HG03520 (cell line): ENCODE data around the gene CEACAM20.
"Not testable (repeated sequence)": the region's sequence is repeated elsewhere in the genome, so short reads cannot be mapped to it uniquely, and the experiment has no call there.

Experiments used
- ATAC-seq: cut with Tn5 transposase; IDR thresholded peaks from one replicate; pipeline ENCODE4 v1.9.1; 2021; ENCODE audit warnings: mild to moderate bottlenecking, moderate library complexity; ENCODE audit not compliant: unreplicated experiment

CEACAM20 gene

DNA sequence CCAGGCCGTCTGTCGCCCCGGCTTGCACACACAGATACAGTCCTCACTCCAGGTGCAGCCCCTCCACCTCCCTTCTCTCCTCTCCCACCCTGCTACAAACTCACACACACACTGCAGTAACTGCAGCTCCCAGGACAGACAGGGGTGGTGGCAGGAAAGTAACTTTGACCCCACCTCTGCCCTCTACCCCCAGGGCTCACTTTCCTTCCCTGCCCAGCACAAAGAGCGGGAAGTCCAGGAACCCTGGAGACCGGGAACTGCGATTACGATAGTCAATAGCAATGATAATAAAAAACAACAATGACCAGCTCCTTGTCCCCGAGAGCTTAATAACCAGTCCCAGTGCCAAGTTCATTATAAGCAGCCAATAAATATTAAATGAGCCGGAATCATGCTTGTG, at the start of gene CEACAM20:
Gene CEACAM20 (minus strand): TSS at position 140 of the 400 bp plus-strand sequence. CDS start 166 bp downstream, outside the sequence.
- no peak for ATAC-seq

DNA sequence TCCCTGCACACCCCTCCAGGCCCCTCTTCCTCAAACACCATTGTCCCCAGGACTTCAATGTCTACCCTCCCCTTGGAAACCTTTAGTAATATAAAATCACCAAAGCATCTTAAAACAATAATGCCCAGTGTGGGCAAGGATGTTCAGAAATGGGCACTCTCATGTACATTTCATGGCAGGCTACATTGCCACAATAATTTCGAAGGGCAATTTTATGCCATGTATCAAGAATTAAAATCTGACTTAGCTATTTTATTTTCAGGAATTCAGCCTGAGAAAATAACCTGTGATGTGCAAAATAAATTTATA, 48.0 kb upstream of the CEACAM20 start:
- ATAC-seq: no peak

DNA sequence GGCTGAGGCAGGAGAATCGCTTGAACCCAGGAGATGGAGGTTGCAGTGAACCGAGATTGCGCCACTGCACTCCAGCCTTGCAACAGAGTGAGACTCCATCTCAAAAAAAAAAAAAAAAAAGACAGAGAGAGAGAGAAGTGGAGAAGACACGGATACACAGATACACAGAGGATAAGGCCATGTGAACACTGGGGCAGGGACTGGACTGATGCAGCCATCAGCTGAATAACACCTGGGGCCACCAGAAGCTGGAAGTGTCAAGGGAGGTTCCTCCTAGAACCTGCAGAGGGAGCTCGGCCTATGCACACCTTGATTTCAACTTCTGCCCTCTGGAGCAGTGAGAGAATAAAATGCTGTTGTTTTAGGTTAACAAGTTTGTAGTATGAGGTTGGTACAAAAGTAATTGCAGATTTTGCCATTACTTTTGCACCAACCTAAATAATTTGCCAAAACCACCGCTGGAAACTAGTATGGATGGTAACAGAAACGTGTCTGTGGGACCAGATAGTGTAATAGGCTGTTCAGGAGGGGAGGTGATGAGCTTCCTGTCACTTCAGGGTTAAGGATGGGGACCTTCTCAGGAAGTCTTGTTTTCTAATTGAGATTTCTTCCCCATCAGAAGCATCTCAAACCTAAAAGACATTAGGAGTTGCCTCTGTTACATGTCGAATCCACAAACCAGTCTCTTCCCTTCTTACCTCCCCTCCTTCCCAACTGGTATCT, 47.5 kb upstream of the CEACAM20 start:
- no peak for ATAC-seq

DNA sequence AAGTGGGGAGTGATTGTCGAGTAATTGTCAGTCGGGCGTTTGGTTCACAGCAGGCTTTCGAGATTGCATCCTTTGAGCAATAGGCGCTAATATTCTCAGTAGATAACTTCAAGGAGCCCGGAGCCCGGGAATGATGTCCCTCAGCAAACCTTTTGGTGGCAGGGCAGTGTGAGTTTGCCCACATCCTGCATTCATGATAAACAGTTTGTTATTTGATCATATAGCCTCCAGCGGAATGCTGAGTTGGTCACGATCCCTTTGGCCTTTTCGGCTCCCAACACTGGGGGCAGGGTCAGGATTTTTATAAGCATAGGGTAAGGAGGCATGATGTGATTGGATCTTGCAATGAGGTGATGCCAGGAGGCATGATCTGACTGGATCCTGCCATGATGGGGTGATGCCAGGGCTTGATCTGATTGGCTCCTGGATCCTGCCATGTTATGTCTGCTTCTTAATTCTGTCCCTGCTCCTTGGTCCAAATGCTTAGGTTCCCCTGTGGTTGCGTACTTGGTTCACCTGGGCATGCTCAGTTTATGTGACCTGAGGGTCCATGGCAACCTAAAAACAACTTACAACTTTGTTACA, 45.7 kb upstream of the CEACAM20 start:
- no peak for ATAC-seq

DNA sequence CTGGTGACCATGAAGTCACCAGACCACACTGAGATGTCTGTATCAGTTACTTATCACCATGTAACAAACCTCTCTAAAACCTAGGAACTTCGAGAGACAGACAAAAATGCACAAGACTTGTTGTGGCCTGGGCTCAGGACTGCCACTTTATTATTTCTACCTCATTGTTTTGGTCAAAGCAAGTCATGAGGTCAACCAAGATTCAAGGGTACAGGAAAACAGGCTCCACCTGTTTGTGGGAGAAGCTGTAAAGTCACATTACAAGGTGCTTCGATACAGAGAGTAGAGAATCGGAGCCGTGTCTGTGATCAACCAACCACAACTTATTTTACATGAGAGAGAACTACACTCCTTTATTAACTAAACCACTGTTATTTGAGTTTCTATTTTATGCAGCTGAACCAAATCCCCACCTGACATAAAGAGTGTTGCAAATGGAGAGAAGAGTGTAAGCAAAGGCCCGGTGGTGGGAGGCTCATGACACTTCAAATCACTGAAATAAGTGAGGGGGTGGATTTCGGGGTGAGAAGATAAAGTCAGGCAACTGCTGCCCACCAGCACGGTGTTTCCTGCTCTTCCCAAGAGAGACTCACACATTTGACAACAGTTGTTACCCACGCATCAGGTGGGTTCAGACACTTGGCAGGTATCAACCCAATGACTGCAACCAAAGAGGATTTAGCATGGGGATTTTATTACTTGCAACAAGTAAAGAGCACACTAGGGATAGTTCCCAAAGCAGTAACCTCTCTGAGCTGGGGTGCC, 44.9 kb upstream of the CEACAM20 start:
- no peak for ATAC-seq

DNA sequence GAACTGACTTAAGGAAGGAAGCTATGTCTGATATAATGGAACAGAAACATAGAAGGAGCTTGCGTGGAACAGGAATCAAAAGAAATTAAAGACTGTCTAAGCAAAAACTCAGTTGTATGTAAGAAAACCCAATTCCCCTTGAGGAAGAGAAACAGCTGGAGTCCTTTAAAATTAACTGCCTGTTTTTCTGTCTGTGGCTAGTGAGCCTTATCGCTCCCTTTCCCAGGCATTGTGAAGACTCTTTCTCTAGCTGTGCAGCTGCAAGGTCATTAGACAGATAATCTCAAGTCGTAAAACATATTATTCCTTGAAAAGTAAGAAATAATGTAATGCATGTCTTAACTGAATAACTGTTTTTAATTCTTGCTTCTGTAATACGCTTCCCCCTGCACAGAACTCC, 44.2 kb upstream of the CEACAM20 start:
- ATAC-seq: no peak

DNA sequence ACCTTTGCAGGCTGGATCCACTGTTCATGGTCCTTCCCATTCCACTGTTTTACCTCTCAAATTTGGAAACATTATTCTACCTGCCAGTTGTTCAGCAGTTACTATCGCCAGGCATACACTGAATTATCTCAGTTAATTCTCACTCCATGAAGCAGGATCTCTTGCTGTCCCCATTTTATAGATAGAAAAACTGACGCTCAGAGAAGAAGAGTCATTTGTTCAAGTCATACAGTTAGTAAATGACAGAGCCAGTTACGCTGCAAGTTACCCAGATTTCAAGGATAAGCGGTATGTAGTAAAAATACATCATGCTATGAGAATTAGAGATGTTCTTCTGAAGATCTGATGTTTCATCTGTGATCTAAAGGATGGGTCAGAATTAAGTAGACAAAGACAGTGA, 43.7 kb upstream of the CEACAM20 start:
- no peak for ATAC-seq

DNA sequence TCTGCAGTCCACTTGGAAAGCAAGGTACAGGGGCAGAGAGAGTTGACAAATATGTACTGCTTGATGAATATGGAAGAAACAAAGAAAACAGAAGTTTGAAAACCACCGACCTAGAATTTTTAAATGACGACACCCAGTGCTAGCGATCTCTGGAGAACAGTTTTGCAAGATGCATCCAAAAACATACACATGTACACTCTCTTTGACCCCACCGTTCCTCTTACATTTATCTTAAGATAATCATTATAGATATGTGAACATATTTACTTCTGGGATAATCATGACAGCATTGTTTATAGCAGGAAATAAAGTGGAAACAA, 43.1 kb upstream of the CEACAM20 start:
- no peak for ATAC-seq

DNA sequence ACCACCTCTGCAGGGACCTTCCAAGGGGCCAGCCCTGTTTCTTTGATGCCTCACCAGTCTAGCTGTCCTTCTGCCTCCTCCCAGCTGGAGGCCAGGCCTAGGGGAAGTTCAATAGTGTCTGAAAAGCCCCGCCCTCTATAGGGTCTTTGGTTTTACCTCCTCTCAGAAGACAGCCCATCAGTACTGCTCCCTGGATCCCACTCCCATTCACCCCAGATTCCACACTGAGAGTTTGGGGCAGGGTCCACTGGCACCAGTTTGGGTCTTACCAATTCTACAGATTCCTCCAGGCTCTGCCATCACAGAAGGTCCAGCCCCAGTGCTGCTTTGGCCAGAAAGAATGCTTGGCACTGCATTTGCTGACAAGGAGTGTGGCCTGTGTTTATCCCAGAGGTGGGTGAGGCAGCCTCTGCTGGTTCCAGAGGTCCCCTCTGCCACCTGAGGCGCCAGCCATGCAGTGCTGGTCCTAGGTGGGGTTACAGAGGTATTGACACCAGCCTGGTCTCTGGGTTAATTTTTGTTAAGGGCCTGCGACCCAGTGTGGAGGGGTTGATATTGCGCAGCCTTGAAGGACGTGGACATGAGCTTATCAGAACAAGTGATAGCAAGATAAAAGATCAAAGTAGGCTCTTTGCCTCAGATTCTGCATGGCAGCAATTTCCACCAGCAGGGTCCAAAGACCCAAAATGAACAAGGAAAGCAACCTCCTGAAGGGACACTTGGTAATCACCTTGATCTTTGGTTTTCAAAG, 42.5 kb upstream of the CEACAM20 start:
- ATAC-seq: no peak

DNA sequence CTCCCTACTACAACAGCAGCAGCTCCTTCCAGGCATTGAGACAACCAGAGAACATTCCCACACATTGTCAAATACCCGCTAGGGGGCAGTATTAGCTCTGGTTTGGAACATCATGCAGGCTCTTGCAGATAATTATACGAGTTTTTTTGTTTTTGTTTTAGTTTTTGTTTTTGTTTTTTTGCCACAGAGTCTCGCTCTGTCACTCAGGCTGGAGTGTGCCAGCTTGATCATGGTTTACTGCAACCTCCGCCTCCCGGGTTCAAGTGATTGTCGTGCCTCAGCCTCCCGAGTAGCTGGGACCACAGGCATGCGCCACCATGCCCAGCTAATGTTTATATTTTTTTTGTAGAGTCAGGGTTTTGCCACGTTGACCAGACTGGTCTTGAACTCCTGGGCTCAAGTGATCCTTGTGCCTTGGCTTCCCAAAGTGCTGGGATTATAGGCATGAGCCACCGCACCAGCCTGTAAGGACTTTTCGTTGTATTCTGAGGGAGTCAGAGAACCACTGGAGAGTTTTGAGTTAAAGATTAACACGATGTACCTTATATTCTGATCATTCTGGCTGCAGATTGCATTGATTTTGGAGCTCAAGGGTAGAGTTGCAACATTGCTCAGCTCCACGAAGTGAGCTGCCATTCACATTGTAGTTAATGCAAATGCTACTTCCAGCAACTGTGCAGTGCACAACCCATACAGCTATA, 41.7 kb upstream of the CEACAM20 start:
- no peak for ATAC-seq

DNA sequence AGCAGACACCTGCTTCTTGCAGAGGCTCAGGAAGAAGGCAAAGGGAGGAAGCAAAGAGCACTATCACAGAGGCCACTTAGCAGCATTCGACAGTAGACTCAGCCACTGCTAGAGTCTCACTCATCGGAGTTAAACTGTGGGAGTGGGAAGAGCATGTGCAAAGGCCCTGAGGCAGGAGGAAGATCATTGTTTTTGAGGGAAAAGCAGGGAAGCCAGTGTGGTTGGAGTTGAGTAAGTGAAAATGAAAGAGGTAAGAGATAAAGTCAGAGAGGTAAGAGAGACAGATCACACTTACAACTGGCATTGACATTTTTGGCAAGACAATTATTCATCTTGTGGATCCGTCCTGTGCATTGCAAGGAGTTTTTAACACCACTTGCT, 41.1 kb upstream of the CEACAM20 start:
- no peak for ATAC-seq

DNA sequence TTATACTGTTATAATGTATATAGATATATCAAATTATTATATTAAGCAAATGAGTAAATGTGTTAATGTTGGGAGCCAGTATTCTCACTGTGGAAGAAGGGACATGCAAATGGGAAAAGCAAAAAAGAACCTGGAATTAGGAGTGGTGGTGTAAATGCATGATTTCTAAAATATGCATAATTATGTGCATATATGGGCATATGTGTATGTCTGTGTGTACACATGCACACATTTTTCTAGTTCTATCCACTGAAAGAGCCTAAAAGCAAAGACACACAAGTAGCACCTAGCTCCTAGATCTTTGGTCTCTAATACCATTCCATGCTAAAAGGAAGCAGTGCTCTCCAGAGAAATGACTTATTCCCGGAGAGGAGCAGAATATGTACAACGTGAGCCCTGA, 38.3 kb upstream of the CEACAM20 start:
- no peak for ATAC-seq

DNA sequence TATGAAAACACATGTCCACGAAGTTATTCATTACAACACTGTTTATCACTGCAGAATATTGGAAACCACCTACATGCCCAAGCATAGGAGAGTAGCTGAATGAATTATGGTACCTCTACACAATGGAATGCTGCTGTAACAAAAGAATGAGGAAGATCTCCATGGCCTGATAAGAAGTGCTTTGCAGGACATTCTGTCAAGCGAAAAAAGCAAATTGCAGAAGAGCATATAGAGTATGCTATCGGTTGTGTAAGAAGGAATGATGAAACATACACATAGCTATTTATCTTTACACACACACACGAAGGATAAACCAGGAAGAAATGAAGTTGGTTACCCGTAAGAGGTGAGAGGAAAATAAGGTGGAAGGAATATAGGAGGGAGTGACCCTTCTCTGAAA, 37.5 kb upstream of the CEACAM20 start:
- ATAC-seq: no peak

DNA sequence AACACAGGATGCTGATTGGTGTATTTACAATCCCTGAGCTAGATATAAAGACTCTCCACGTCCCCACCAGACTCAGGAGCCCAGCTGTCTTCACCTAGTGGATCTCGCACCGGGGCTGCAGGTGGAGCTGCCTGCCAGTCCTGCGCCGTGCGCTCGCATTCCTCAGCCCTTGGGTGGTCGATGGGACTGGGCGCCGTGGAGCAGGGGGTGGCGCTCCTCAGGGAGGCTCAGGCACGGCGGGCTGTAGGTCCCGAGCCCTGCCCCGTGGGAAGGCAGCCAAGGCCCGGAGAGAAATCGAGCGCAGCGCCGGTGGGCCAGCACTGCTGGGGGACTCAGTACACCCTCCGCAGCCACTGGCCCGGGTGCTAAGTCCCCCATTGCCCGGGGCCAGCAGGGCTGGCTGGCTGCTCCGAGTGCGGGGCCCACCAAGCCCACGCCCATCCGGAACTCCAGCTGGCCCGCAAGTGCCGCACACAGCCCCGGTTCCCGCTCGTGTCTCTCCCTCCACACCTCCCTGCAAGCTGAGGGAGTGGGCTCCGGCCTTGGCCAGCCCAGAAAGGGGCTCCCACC, 33.7 kb upstream of the CEACAM20 start:
- ATAC-seq: not testable (repeated sequence)

DNA sequence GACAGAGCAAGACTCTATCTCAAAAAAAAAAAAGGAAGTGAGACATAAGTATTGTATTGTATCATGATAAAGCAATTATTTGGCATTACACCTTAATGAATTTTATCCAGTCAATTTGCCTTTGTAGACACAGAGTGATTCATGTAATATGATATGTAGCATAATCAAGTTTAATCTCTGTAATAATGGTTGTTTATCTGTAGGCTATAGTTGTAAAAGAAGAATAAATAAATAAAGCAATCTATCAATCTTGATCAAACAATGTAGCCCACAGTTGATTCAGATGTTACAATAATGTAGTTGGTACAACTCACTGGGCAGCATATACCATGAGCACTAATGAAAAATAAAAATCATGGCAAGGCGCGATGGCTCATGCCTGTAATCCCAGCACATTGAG, 28.5 kb upstream of the CEACAM20 start:
- ATAC-seq: no peak

DNA sequence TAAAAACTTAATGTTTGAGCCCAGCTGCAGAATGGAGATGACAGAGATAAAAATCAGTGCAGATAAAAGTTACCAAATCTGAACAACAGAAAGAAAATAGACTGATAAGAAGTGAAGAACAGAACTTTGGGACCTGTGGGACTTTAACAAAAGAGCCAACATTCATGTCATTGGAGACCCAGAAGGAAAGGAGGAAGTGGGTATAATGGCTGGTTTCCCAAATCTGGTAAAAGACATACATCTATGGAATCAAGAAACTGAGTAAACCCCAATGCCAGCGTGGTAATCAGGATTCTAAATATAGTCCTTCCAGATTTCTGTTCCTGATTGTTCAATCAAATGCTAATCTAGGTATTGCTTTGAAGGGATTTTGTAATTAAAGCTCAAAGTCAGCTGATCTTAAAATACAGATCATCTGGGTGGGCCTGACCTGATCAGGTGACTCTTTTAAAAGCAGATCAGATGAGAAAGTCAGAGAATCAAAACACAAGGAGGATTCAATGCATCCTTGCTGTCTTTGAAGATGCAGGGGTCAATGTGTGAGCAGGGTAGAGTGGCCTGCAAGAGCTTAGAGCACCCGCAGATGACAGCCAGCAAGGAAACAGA, 25.3 kb upstream of the CEACAM20 start:
- ATAC-seq: no peak

DNA sequence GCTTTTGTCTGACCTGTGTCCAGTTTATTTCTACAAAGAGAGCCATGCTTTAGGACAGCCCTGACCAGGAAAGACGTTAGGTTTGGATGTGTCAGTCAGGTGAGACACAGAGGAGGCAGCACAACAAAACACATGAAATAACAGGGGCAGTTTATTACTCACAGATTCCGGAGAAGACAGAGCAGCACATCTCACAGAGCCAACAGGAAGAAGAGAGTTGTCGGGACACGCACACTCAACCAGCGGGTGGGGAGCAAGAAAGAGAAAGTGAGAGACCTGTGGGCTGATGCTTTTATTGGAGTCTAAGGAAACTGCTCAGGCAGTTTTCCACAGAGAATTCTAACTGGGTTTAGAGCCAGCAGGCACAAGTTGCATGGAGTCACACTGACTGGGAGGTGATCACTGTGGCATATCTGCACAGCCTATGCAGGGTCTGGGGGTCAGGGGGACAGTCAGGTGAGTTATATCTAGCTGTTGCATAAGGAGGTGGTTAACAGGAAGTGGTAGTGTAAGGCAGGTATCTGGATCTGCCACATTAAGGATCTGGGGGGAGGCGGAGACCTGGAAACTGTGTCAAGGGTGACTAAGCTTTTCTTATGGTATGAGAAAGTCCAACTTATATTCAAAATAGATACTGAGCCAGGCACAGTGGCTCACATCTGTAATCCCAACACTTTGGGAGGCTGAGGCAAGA, 24.1 kb upstream of the CEACAM20 start:
- ATAC-seq: no peak

DNA sequence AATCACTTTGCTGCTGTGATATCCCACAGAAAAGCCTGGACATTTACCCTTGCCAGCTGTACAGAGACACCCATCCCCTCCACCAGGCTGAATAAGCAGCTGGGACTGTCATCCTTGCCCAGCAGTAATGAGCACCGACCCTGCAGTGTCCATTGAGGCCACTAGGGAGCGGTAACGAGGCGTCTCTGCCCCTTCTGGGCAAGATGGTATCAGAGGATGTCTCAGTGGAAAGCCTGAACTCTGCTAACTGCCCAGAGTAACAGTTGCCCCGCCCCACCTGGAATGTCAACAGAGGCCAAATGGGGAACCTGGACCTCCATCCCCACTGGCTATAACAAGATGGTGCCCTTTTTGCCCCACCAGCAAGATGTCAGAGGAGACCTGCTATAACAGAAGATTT, 22.8 kb upstream of the CEACAM20 start:
- no peak for ATAC-seq

DNA sequence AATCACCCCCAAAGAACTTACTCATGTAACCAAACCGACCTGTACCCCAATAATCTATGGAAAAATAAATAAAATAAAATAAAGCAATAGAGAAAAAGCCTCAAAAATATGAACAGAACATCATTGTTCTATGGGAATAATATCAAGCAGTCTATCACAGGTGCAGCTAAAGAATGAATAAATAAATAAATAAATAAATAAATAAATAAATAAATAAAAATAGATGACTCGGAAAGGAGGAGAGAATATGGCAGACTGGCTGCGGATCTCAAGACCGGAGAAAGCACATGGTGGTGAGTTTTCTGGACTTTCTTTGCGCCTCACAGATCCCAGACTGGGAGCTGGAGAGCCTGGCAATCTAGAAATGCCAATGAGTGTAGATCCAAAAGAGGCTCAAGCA, 22.4 kb upstream of the CEACAM20 start:
- ATAC-seq: no peak

DNA sequence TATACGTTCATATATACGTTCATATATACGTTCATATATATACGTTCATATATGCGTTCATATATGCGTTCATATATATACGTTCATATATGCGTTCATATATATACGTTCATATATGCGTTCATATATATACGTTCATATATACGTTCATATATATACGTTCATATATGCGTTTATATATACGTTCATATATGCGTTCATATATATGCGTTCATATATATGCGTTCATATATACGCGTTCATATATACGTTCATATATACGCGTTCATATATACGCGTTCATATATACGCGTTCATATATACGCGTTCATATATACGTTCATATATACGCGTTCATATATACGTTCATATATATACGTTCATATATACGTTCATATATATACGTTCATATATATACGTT, 21.5 kb upstream of the CEACAM20 start:
- not testable (repeated sequence) for ATAC-seq
